GM10266 (cell line): ENCODE results near the gene MYRF.

ENCODE experiments used
- DNase-seq: peaks from one replicate; pipeline ENCODE4 v3.0.0; 2012; ENCODE audit errors: extremely low spot score
- CTCF ChIP-seq: IDR thresholded peaks from 2 replicates; pipeline ENCODE4 v1.5.1; 2012; ENCODE audit warnings: mild to moderate bottlenecking, low read depth; ENCODE audit not compliant: control insufficient read depth, insufficient read depth; ENCODE audit errors: missing control alignments

The MYRF gene

GRCh38 chr11:61777234-61778090, 25.0 kb downstream of the MYRF start:
- TF ChIP-seq CTCF: no peak
- peak; percentile 72 for DNase-seq

GRCh38 chr11:61778357-61778886, 26.0 kb downstream of the MYRF start:
- no peak for TF ChIP-seq CTCF
- DNase-seq: no peak

GRCh38 chr11:61778920-61779650, 26.6 kb downstream of the MYRF start:
- TF ChIP-seq CTCF: no peak

GRCh38 chr11:61779666-61780525, 27.5 kb downstream of the MYRF start:
- TF ChIP-seq CTCF: no peak
- DNase-seq: no peak

More at GRCh38 chr11:61778920-61779650, 26.6 kb downstream of the MYRF start:
- DNase-seq: no peak

- TF ChIP-seq CTCF: no peak
- no peak for DNase-seq
Measured at GRCh38 chr11:61780581-61781162, 28.2 kb downstream of the MYRF start.

GRCh38 chr11:61781585-61781984, 29.1 kb downstream of the MYRF start:
- TF ChIP-seq CTCF: no peak
- no peak for DNase-seq
